Measurements from ENCODE around the gene DEGS2. TPM values are rescaled to one million over a fixed set of nuclear protein-coding genes. Genes with fewer than 3 reads are reported as not detected.

Gene DEGS2
- total and polyA plus RNA-seq, 3 donors from 2014 or later: 3.3 to 5.9 (median 3.9) TPM

DNA sequence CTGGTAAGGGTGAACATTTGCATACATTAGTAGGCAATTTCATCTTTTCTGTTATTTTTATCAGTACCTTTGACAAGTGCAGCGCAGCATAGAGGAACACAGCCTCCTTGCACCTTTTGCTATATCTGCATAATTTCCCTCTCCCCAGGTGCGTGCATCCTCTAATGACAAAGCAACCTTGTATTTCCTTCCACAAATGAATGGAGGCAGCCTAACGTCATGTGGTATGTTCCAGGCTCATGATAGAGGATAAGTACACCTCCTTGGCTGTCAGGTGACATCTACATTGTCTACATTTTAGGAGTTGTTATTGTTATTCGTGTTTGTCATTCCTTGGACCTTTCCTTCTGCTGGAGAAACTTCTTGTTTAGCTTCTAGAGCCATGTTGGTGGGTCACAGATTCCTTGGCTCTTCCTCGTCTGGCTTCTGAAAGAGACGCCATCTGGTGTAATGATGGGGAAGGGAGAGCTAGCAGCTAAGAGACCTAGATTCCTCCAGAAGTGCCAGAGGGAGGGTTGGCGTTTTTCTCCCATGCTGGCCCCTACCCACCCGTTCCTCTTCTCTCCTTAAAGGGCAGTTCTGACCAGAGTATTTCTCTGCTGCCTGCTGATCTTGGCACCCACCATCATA lies 57.2 kb downstream of the DEGS2 start:
- Histone ChIP-seq H3K36me3 (ENCODE audit: low read depth, missing control alignments) (no peaks in the 10 kb centered on the region), H3K27me3 (no peaks in the 10 kb centered on the region), H3K4me1 (peaks cover 28% of the 10 kb centered on the region), H3K9me3 (no peaks in the 10 kb centered on the region), H3K4me3 (no peak overlapping the region), H3K27ac (peak overlapping the region in 1 of 2 donors; percentile 42)
- WGBS, 2 donors: 87 to 90% methylated on average over 8 of the region's 8 CpGs
- DNase-seq: no peak
- no peak for TF ChIP-seq POLR2A (IDR thresholded peaks at IDR 0.05)
- TF ChIP-seq, protein P1, sequence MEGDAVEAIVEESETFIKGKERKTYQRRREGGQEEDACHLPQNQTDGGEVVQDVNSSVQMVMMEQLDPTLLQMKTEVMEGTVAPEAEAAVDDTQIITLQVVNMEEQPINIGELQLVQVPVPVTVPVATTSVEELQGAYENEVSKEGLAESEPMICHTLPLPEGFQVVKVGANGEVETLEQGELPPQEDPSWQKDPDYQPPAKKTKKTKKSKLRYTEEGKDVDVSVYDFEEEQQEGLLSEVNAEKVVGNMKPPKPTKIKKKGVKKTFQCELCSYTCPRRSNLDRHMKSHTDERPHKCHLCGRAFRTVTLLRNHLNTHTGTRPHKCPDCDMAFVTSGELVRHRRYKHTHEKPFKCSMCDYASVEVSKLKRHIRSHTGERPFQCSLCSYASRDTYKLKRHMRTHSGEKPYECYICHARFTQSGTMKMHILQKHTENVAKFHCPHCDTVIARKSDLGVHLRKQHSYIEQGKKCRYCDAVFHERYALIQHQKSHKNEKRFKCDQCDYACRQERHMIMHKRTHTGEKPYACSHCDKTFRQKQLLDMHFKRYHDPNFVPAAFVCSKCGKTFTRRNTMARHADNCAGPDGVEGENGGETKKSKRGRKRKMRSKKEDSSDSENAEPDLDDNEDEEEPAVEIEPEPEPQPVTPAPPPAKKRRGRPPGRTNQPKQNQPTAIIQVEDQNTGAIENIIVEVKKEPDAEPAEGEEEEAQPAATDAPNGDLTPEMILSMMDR (IDR thresholded peaks at IDR 0.05): no peak
- intact Hi-C loops (cut with DNase I; ENCODE audit: low total_unique reads): no loop called here

DNA sequence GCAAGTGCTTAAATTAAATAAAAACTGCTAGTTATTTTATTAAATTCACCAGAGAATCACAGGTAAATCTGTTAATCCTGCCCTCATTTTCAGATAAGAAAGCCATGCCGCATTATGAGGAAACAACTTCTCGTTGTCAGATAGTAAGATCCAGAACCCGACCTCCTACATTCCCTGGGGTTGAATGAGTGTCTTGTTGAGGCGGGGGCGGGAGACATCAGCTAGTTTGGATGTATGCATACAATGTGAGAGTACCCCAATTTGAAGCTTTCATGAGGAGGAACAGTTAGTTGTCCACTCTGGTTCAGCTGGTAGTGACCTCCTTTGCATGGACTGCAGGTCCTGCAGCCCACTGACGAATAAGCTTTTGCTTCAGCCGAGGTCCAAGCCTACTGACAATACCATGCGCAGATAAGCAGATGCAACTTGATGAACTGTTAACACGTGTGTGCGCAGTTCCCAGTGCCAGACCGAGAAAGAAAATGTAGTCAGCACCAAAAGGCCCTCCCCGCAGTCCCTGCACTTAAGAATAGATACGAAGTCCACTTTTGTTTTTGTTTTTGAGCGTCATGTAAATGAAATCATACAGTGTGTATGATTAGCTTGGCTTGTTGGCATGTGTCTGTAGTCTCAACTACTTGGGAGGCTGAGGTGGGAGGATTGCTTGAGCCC lies 59.3 kb downstream of the DEGS2 start:
- 79 to 89% methylated on average over 14 of the region's 14 CpGs for WGBS, 2 donors
- Histone ChIP-seq H3K27me3 (no peaks in the 10 kb centered on the region), H3K4me3 (no peak overlapping the region), H3K9me3 (no peaks in the 10 kb centered on the region), H3K36me3 (ENCODE audit: low read depth, missing control alignments) (no peaks in the 10 kb centered on the region), H3K4me1 (peaks cover 25% of the 10 kb centered on the region), H3K27ac (no peak overlapping the region)
- intact Hi-C loops (cut with DNase I; ENCODE audit: low total_unique reads): no loop called here
- no peak for DNase-seq
- TF ChIP-seq, protein P1 (IDR thresholded peaks at IDR 0.05): no peak
- no peak for TF ChIP-seq POLR2A (IDR thresholded peaks at IDR 0.05)

DNA sequence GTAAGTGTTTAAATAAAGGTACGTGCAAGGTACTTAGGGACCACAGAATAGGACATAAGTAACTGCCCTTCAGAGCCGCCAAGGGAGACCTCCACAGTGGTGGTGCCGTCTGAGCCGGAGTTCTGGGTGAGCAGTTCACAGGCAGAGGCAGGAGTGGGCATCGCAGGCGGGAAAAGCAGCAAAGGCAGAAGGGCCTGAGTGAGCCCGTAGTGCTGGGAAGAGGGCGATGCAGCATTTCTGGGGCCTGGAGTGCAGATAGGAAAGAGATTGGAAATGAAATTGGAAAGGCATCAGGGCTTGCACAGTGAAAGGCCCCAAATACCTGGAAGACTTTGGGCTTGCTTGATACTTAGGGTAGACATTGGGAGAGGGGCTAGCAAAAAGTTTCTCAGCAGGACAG lies 61.3 kb downstream of the DEGS2 start:
- no peaks in the 10 kb centered on the region for H3K27me3 ChIP-seq
- TF ChIP-seq, protein P1 (IDR thresholded peaks at IDR 0.05): no peak
- no peak for TF ChIP-seq POLR2A (IDR thresholded peaks at IDR 0.05)
- no peaks in the 10 kb centered on the region for H3K9me3 ChIP-seq
- no peaks in the 10 kb centered on the region for H3K36me3 ChIP-seq (ENCODE audit: low read depth, missing control alignments)
- H3K27ac ChIP-seq: no peak overlapping the region
- no peak overlapping the region for H3K4me3 ChIP-seq
- peaks cover 7% of the 10 kb centered on the region for H3K4me1 ChIP-seq
- WGBS, 2 donors: 94 to 96% methylated on average over 8 of the region's 8 CpGs
- DNase-seq: no peak
- intact Hi-C loops (cut with DNase I; ENCODE audit: low total_unique reads): no loop called here

DNA sequence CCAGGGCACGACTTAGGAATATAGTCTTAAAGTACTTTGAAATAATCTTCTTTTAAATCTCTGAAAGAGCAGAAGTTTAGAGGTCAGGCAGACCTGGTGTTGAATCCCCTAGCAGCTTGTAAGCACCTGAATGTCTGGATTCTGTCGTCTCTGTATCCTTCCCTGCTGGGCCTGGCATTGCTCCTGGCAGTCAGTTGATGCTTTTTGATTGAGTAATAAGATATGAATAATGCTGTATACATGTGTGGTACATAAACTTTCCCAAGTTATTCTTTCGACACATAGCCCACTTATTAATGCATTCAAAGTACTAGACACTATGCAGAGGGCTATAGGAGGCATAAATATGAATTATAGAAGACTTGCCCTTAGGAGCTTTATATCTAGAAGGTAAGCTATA lies 62.8 kb downstream of the DEGS2 start:
- no peak overlapping the region for H3K27ac ChIP-seq
- TF ChIP-seq, protein P1 (IDR thresholded peaks at IDR 0.05): no peak
- no peak for TF ChIP-seq POLR2A (IDR thresholded peaks at IDR 0.05)
- no peaks in the 10 kb centered on the region for H3K36me3 ChIP-seq (ENCODE audit: low read depth, missing control alignments)
- intact Hi-C loops (cut with DNase I; ENCODE audit: low total_unique reads): no loop called here
- no peaks in the 10 kb centered on the region for H3K27me3 ChIP-seq
- WGBS, 2 donors: 89 to 98% methylated on average over 3 of the region's 3 CpGs
- H3K4me1 ChIP-seq: no peaks in the 10 kb centered on the region
- no peak for DNase-seq
- H3K4me3 ChIP-seq: no peak overlapping the region
- H3K9me3 ChIP-seq: no peaks in the 10 kb centered on the region

MicroRNAs encoded within 50 kb of the gene (microRNA counts, 767-probe panel; counts per million panel counts)
- microRNA hsa-miR-151b (0 to 152 counts per million in 2 donors), microRNA hsa-miR-342-3p (7,842 to 8,393 counts per million in 2 donors), microRNA hsa-miR-342-5p (0 to 152 counts per million in 2 donors)

Small RNA genes lying within 50 kb of the gene (microRNA-seq; reads per million reads assigned to microRNA genes)
- gene MIR151B (ENCODE audit: borderline number of aligned reads in 2 of 2, borderline replicate concordance in 1 of 2): 229 to 250 reads per million in 2 donors
- gene MIR342 (ENCODE audit: borderline number of aligned reads in 2 of 2, borderline replicate concordance in 1 of 2): 782 to 929 reads per million in 2 donors

Small RNA genes lying within 50 kb of the gene (small RNA-seq; reads per million reads assigned to genes)
- gene MIR151B: 1.6 to 2.4 reads per million in 2 donors
- 12.9 to 32.4 reads per million in 2 donors for gene MIR342

Other genes with a start within 250 kb of the DEGS2 start
- gene EVL, start 94.2 kb downstream of the DEGS2 start, total RNA-seq: 10 to 100 TPM; 91.7 to 96.8 TPM
- gene EVL, start 94.2 kb downstream of the DEGS2 start, polyA plus RNA-seq (ENCODE audit: insufficient read depth, low read depth, low replicate concordance): 87.4 TPM
- 10 to 100 TPM; 58.1 to 68.2 TPM for gene YY1, start 79.5 kb upstream of the DEGS2 start, total RNA-seq
- 74.2 TPM for gene YY1, start 79.5 kb upstream of the DEGS2 start, polyA plus RNA-seq (ENCODE audit: insufficient read depth, low read depth, low replicate concordance)
- gene SLC25A29, start 146.8 kb upstream of the DEGS2 start, total RNA-seq: 100 to 1,000 TPM; 185 to 322 TPM
- gene SLC25A29, start 146.8 kb upstream of the DEGS2 start, polyA plus RNA-seq (ENCODE audit: insufficient read depth, low read depth, low replicate concordance): 72.3 TPM
- under 1 TPM; 0.37 to 0.87 TPM for gene SLC25A47, start 163.7 kb upstream of the DEGS2 start, total RNA-seq
- gene SLC25A47, start 163.7 kb upstream of the DEGS2 start, polyA plus RNA-seq (ENCODE audit: insufficient read depth, low read depth, low replicate concordance): 0.78 TPM
- gene WDR25, start 216.8 kb upstream of the DEGS2 start, total RNA-seq: 10 to 100 TPM; 12.9 to 18.2 TPM
- gene WDR25, start 216.8 kb upstream of the DEGS2 start, polyA plus RNA-seq (ENCODE audit: insufficient read depth, low read depth, low replicate concordance): 12.8 TPM

Measured in testis (tissue), 3 donors.